MM.1S (cell line): ENCODE data around the gene C18orf54.
A peak's percentile ranks its signal among the peaks of the same experiment; 100 is the strongest.

Experiments used
- DNase-seq: peaks from one replicate; pipeline ENCODE4 v3.0.0-alpha.2; 2015
- H2AFZ ChIP-seq: fragments of 300-600 bp; sonication (generic); 2 replicates; pipeline ENCODE4 v1.6.0; 2016; ENCODE audit warnings: antibody characterized with exemption, low read length
- H3F3A ChIP-seq: fragments of 300-600 bp; sonication (generic); 2 replicates; pipeline ENCODE4 v1.6.1; 2016; ENCODE audit warnings: mild to moderate bottlenecking, antibody characterized with exemption, low read length, moderate library complexity, mixed read lengths; ENCODE audit not compliant: insufficient read depth
- H3K27ac ChIP-seq: fragments of 300-600 bp; sonication (generic); 2 replicates; pipeline ENCODE4 v1.5.1; 2016; ENCODE audit warnings: mild to moderate bottlenecking, low read length
- H3K27me3 ChIP-seq: fragments of 300-600 bp; sonication (generic); replicated peaks from 2 replicates; pipeline ENCODE4 v1.6.0; 2016; ENCODE audit warnings: low read length; ENCODE audit not compliant: insufficient read depth
- H3K36me3 ChIP-seq: fragments of 300-600 bp; sonication (generic); replicated peaks from 2 replicates; pipeline ENCODE4 v1.6.1; 2016; ENCODE audit warnings: mild to moderate bottlenecking, low read length, mixed read lengths; ENCODE audit not compliant: insufficient read depth
- H3K4me1 ChIP-seq: fragments of 300-600 bp; sonication (generic); 2 replicates; pipeline ENCODE4 v1.6.1; 2016; ENCODE audit warnings: low read length, mixed read lengths
- H3K4me2 ChIP-seq: fragments of 300-600 bp; sonication (generic); 2 replicates; pipeline ENCODE4 v1.6.0; 2016; ENCODE audit warnings: low read depth, low read length
- H3K4me3 ChIP-seq: fragments of 300-600 bp; sonication (generic); 2 replicates; pipeline ENCODE4 v1.5.1; 2016; ENCODE audit warnings: low read length, mixed read lengths
- H3K79me2 ChIP-seq: fragments of 300-600 bp; sonication (generic); 2 replicates; pipeline ENCODE4 v1.6.1; 2016; ENCODE audit warnings: mixed run types, low read length, mixed read lengths
- H3K9ac ChIP-seq: fragments of 300-600 bp; sonication (generic); 2 replicates; pipeline ENCODE4 v1.6.1; 2016; ENCODE audit warnings: low read length, mixed read lengths
- H3K9me2 ChIP-seq: fragments of 300-600 bp; sonication (generic); replicated peaks from 2 replicates; pipeline ENCODE4 v1.6.1; 2016; ENCODE audit warnings: mild to moderate bottlenecking, low read length, mixed read lengths; ENCODE audit not compliant: insufficient read depth
- H3K9me3 ChIP-seq: fragments of 300-600 bp; sonication (generic); replicated peaks from 2 replicates; pipeline ENCODE4 v1.6.1; 2016; ENCODE audit warnings: mild to moderate bottlenecking, low read length, mixed read lengths; ENCODE audit not compliant: insufficient read depth
- H4K20me1 ChIP-seq: fragments of 300-600 bp; sonication (generic); 2 replicates; pipeline ENCODE4 v1.6.1; 2016; ENCODE audit warnings: mild to moderate bottlenecking, low read length, moderate library complexity, mixed read lengths; ENCODE audit not compliant: insufficient read depth
- CTCF ChIP-seq: fragments of 300-600 bp; sonication (generic); IDR thresholded peaks from 2 replicates; pipeline ENCODE4 v1.5.1; 2016; ENCODE audit warnings: antibody characterized with exemption, low read length, mixed read lengths
- EZH2 ChIP-seq: fragments of 300-600 bp; sonication (generic); optimal IDR thresholded peaks from 2 replicates; pipeline ENCODE3; 2017; ENCODE audit warnings: low read depth, mild to moderate bottlenecking, antibody characterized with exemption, low read length, mixed read lengths
- EZH2phosphoT487 ChIP-seq: fragments of 300-600 bp; sonication (generic); IDR thresholded peaks from 2 replicates; pipeline ENCODE4 v1.6.1; 2018; ENCODE audit warnings: antibody characterized with exemption, low read length

Gene C18orf54

GRCh38 chr18:54329787-54330186 is 27.9 kb upstream of the C18orf54 start:
- no peak overlapping the region for H2AFZ ChIP-seq
- no peaks in the 10 kb centered on the region for H3K4me1 ChIP-seq
- H3K9ac ChIP-seq, result no peak overlapping the region
- TF ChIP-seq EZH2 (no peak), CTCF (no peak), EZH2phosphoT487 (no peak)
- H4K20me1 ChIP-seq, result no peaks in the 10 kb centered on the region
- H3K4me3 ChIP-seq, result no peak overlapping the region
- H3K27ac ChIP-seq, result no peak overlapping the region
- no peak for DNase-seq
- H3K9me3 ChIP-seq, result no peaks in the 10 kb centered on the region
- no peaks in the 10 kb centered on the region for H3F3A ChIP-seq
- no peak overlapping the region for H3K4me2 ChIP-seq
- H3K27me3 ChIP-seq, result no peaks in the 10 kb centered on the region
- no peaks in the 10 kb centered on the region for H3K36me3 ChIP-seq
- no peaks in the 10 kb centered on the region for H3K9me2 ChIP-seq
- H3K79me2 ChIP-seq, result no peaks in the 10 kb centered on the region

- Histone ChIP-seq H3K4me3 (no peak overlapping the region), H3K9ac (no peak overlapping the region), H3K27ac (no peak overlapping the region), H3K9me2 (no peaks in the 10 kb centered on the region), H3K4me2 (no peak overlapping the region), H3F3A (no peaks in the 10 kb centered on the region), H3K36me3 (no peaks in the 10 kb centered on the region), H3K9me3 (no peaks in the 10 kb centered on the region), H3K27me3 (no peaks in the 10 kb centered on the region), H3K4me1 (no peaks in the 10 kb centered on the region), H3K79me2 (no peaks in the 10 kb centered on the region), H4K20me1 (no peaks in the 10 kb centered on the region), H2AFZ (no peak overlapping the region)
- TF ChIP-seq EZH2phosphoT487, result no peak
- peak; percentile 9; the same call in 1 of the 2 replicates for TF ChIP-seq CTCF
- no peak for TF ChIP-seq EZH2
- no peak for DNase-seq
Observed at GRCh38 chr18:54330768-54331548, 26.7 kb upstream of the C18orf54 start.

- Histone ChIP-seq H3K4me2 (no peak overlapping the region), H3K27ac (no peak overlapping the region), H3K36me3 (no peaks in the 10 kb centered on the region), H3F3A (no peaks in the 10 kb centered on the region), H3K4me3 (no peak overlapping the region), H3K9me3 (no peaks in the 10 kb centered on the region), H2AFZ (no peak overlapping the region), H3K9ac (no peak overlapping the region), H3K79me2 (no peaks in the 10 kb centered on the region), H3K4me1 (no peaks in the 10 kb centered on the region), H4K20me1 (no peaks in the 10 kb centered on the region), H3K9me2 (no peaks in the 10 kb centered on the region), H3K27me3 (no peaks in the 10 kb centered on the region)
- no peak for TF ChIP-seq EZH2
- TF ChIP-seq CTCF, result no peak
- TF ChIP-seq EZH2phosphoT487, result no peak
- DNase-seq, result no peak
Observed at GRCh38 chr18:54335638-54336173, 22.0 kb upstream of the C18orf54 start.
